Measurements from ENCODE around the gene LAIR2. TPM values are rescaled to one million over a fixed set of nuclear protein-coding genes. Genes with fewer than 3 reads are reported as not detected.

LAIR2 gene
- total RNA-seq, 1 donor from 2014 or later: not detected

DNA sequence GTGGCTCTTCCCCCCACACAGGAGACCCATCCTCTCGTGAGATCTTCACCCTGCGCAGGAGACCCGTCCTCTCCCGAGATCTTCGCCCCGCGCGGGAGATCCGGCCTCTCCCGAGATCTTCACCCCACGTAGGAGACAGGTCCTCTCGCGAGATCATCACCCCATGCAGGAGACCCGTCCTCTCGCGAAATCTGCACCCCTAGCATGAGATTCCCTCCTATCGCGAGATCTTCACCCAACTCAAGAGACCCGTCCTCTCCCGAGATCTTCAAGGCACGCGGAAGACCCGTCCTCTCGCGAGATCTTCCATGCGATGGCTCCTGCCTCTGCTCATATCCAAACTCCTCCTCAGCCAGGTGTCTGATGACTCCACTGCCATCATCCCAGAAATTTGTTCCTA is 24.3 kb downstream of the LAIR2 start:
- intact Hi-C loops (cut with micrococcal nuclease): no loop called here
- Histone ChIP-seq H3K27ac (replicated peaks) (no peak overlapping the region), H3K9me3 (replicated peaks) (no peaks in the 10 kb centered on the region), H3K4me1 (no peaks in the 10 kb centered on the region), H3K36me3 (no peaks in the 10 kb centered on the region), H3K27me3 (ENCODE audit: low read depth) (peaks cover 52% of the 10 kb centered on the region), H3K4me3 (no peak overlapping the region)
- TF ChIP-seq, protein P1, sequence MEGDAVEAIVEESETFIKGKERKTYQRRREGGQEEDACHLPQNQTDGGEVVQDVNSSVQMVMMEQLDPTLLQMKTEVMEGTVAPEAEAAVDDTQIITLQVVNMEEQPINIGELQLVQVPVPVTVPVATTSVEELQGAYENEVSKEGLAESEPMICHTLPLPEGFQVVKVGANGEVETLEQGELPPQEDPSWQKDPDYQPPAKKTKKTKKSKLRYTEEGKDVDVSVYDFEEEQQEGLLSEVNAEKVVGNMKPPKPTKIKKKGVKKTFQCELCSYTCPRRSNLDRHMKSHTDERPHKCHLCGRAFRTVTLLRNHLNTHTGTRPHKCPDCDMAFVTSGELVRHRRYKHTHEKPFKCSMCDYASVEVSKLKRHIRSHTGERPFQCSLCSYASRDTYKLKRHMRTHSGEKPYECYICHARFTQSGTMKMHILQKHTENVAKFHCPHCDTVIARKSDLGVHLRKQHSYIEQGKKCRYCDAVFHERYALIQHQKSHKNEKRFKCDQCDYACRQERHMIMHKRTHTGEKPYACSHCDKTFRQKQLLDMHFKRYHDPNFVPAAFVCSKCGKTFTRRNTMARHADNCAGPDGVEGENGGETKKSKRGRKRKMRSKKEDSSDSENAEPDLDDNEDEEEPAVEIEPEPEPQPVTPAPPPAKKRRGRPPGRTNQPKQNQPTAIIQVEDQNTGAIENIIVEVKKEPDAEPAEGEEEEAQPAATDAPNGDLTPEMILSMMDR (IDR thresholded peaks at IDR 0.05; ENCODE audit: borderline replicate concordance): no peak
- no peak for DNase-seq

GRCh38 chr19:54530866-54531265 is 28.2 kb downstream of the LAIR2 start:
- Histone ChIP-seq H3K9me3 (replicated peaks) (no peaks in the 10 kb centered on the region), H3K27me3 (ENCODE audit: low read depth) (peaks cover 69% of the 10 kb centered on the region)
- intact Hi-C loops (cut with micrococcal nuclease): no loop called here

GRCh38 chr19:54532528-54532927 is 29.9 kb downstream of the LAIR2 start:
- no peak overlapping the region for H3K4me3 ChIP-seq
- no peak overlapping the region for H3K27ac ChIP-seq (replicated peaks)
- DNase-seq: no peak
- intact Hi-C loops (cut with micrococcal nuclease): no loop called here
- H3K27me3 ChIP-seq (ENCODE audit: low read depth): peaks cover 76% of the 10 kb centered on the region
- no peaks in the 10 kb centered on the region for H3K36me3 ChIP-seq
- H3K4me1 ChIP-seq: no peaks in the 10 kb centered on the region
- TF ChIP-seq, protein P1 (IDR thresholded peaks at IDR 0.05; ENCODE audit: borderline replicate concordance): no peak
- H3K9me3 ChIP-seq (replicated peaks): no peaks in the 10 kb centered on the region

More at GRCh38 chr19:54530866-54531265, 28.2 kb downstream of the LAIR2 start:
- no peaks in the 10 kb centered on the region for H3K36me3 ChIP-seq
- H3K4me3 ChIP-seq: no peak overlapping the region
- no peaks in the 10 kb centered on the region for H3K4me1 ChIP-seq
- no peak overlapping the region for H3K27ac ChIP-seq (replicated peaks)
- no peak for DNase-seq
- TF ChIP-seq, protein P1 (IDR thresholded peaks at IDR 0.05; ENCODE audit: borderline replicate concordance): no peak

GRCh38 chr19:54533476-54533875 is 30.8 kb downstream of the LAIR2 start:
- H3K4me3 ChIP-seq: no peak overlapping the region
- H3K27ac ChIP-seq (replicated peaks): no peak overlapping the region
- intact Hi-C loops (cut with micrococcal nuclease): no loop called here
- H3K9me3 ChIP-seq (replicated peaks): no peaks in the 10 kb centered on the region
- H3K36me3 ChIP-seq: no peaks in the 10 kb centered on the region
- DNase-seq: no peak
- TF ChIP-seq, protein P1 (IDR thresholded peaks at IDR 0.05; ENCODE audit: borderline replicate concordance): no peak
- peaks cover 67% of the 10 kb centered on the region for H3K27me3 ChIP-seq (ENCODE audit: low read depth)
- no peaks in the 10 kb centered on the region for H3K4me1 ChIP-seq

DNA sequence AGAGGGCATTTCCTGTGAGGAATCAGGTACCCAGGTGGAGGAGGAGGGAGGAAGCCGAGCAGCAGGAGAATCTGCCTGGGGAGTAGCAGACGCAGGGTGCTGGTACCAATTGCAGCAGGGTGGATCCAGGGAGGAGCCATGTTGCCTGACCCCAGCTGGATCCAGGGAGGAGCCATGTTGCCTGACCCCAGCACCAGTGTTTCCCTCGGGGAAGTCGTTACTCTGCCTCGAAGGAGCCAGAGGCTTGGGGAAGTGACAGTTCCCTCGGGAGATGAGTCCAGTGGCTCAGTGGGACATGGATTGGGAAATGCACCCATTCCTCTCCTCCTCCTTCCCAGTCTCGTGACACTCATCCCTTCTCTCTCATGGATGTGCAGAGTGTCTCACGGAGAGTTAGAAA is 31.5 kb downstream of the LAIR2 start:
- no peak for DNase-seq
- intact Hi-C loops (cut with micrococcal nuclease): no loop called here
- H3K4me1 ChIP-seq: no peaks in the 10 kb centered on the region

More for the DNA sequence above, 31.5 kb downstream of the LAIR2 start:
- no peaks in the 10 kb centered on the region for H3K36me3 ChIP-seq
- H3K27me3 ChIP-seq (ENCODE audit: low read depth): peaks cover 61% of the 10 kb centered on the region
- no peak overlapping the region for H3K4me3 ChIP-seq
- no peaks in the 10 kb centered on the region for H3K9me3 ChIP-seq (replicated peaks)
- no peak overlapping the region for H3K27ac ChIP-seq (replicated peaks)
- TF ChIP-seq, protein P1 (IDR thresholded peaks at IDR 0.05; ENCODE audit: borderline replicate concordance): no peak

Data from left ventricle myocardium inferior (tissue), 1 donor.